Gastroesophageal sphincter (tissue), 4 donors: ENCODE measurements around the gene MCM9. TPM values are rescaled to one million over a fixed set of nuclear protein-coding genes. Genes with fewer than 3 reads are reported as not detected.
A peak's percentile ranks its signal among the peaks of the same experiment; 100 is the strongest.

Source experiments
- ATAC-seq: fragments of 150-250 bp; one replicate; pipeline ENCODE4 v1.9.1; 2016; ENCODE audit warnings: mild to moderate bottlenecking, moderate library complexity
- H3K27ac ChIP-seq, 4 donors: fragments of 200-600 bp; sonication (generic) in 3 of 4; 1 replicate in 3 of 4; 2 replicates in 1 of 4; pipeline ENCODE4 v1.5.1; 2016 to 2019
- H3K27me3 ChIP-seq: fragments of 200-600 bp; sonication (generic); one replicate; pipeline ENCODE4 v1.5.1; 2019
- H3K36me3 ChIP-seq, 2 donors: fragments of 200-600 bp; sonication (generic); one replicate each; pipeline ENCODE4 v1.5.1; 2019; ENCODE audit warnings: control low read depth in 1 of 2
- H3K4me1 ChIP-seq, 3 donors: fragments of 200-600 bp; sonication (generic); 1 replicate in 2 of 3; 2 replicates in 1 of 3; pipeline ENCODE4 v1.5.1; 2016 to 2019; ENCODE audit warnings: control low read depth in 2 of 3
- H3K4me3 ChIP-seq, 2 donors: fragments of 200-600 bp; sonication (generic); one replicate each; pipeline ENCODE4 v1.5.1; 2019; ENCODE audit warnings: mild to moderate bottlenecking in 1 of 2, moderate library complexity in 1 of 2
- H3K9me3 ChIP-seq, 3 donors: fragments of 200-600 bp; sonication (generic); one replicate each; pipeline ENCODE4 v1.5.1; 2017 to 2019; ENCODE audit warnings: control low read depth in 2 of 3
- EP300 ChIP-seq: sonication (generic); formaldehyde crosslinking; IDR thresholded peaks from one replicate; pipeline ENCODE4 v1.6.1; 2017; ENCODE audit warnings: antibody characterized with exemption, mild to moderate bottlenecking
- POLR2A ChIP-seq, 2 donors: fragments of 450-650 bp; IDR thresholded peaks; one replicate each; pipeline ENCODE4 v1.6.1; 2017; ENCODE audit warnings: antibody characterized with exemption in 2 of 2, mild to moderate bottlenecking in 2 of 2, moderate library complexity in 1 of 2
- POLR2AphosphoS5 ChIP-seq: sonication (generic); formaldehyde crosslinking; IDR thresholded peaks from one replicate; pipeline ENCODE4 v1.6.1; 2017; ENCODE audit warnings: antibody characterized with exemption
- WGBS, 2 donors: methylation state at CpG; one replicate each; pipeline ENCODE4 v1.1.5; 2018; ENCODE audit warnings: low coverage in 1 of 2; 5-methylcytosine and 5-hydroxymethylcytosine counted together
- total RNA-seq, 4 donors: library from RNA; depleted of rRNA; stranded (reverse); fragments of >200 nt; gene quantifications; one replicate each; pipeline ENCODE4 v1.1.0, GENCODE V29; 2016
- TF ChIP-seq, protein P1 (sequence below), 4 experiments: fragments of 200-600 bp in 2 of 4; fragments of 450-650 bp in 2 of 4; sonication (generic) in 1 of 4; IDR thresholded peaks; one replicate each; pipeline ENCODE4 v1.5.1; 2017 to 2019; ENCODE audit warnings: antibody characterized with exemption in 4 of 4, mild to moderate bottlenecking in 2 of 4, moderate library complexity in 2 of 4

Gene MCM9
- total RNA-seq, 4 donors from 2014 or later, result 7.7 to 25.7 (median 16.8) TPM

DNA sequence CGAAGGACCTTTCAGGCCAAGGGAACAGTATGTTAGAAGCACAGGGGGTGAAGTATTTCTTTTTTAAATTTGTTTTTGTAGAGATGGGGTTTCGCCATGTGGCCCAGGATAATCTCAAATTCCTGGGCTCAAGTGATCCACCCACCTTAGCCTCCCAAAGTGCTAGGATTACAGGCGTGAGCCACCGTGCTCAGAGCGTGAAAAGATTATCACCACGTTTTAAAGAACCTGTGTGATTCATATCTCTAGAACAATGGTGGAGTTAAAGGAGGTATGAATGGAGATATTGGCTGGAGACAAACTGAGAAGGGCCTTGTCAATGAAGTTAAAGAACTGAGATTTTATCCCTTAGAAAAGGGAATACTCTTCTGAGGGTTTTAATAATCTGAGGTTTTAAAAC, 31.3 kb downstream of the MCM9 start:
- no peak for ATAC-seq
- no peak overlapping the region for H3K4me3 ChIP-seq
- no peak for TF ChIP-seq POLR2AphosphoS5
- no peak for TF ChIP-seq EP300
- TF ChIP-seq, protein P1, sequence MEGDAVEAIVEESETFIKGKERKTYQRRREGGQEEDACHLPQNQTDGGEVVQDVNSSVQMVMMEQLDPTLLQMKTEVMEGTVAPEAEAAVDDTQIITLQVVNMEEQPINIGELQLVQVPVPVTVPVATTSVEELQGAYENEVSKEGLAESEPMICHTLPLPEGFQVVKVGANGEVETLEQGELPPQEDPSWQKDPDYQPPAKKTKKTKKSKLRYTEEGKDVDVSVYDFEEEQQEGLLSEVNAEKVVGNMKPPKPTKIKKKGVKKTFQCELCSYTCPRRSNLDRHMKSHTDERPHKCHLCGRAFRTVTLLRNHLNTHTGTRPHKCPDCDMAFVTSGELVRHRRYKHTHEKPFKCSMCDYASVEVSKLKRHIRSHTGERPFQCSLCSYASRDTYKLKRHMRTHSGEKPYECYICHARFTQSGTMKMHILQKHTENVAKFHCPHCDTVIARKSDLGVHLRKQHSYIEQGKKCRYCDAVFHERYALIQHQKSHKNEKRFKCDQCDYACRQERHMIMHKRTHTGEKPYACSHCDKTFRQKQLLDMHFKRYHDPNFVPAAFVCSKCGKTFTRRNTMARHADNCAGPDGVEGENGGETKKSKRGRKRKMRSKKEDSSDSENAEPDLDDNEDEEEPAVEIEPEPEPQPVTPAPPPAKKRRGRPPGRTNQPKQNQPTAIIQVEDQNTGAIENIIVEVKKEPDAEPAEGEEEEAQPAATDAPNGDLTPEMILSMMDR (IDR thresholded peaks at IDR 0.05), result no peak
- no peak for TF ChIP-seq POLR2A (IDR thresholded peaks at IDR 0.05)
- no peak overlapping the region for H3K27ac ChIP-seq
- H3K9me3 ChIP-seq, result no peaks in the 10 kb centered on the region
- peaks cover 0 to 42% (median 4%) of the 10 kb centered on the region in 3 donors for H3K4me1 ChIP-seq
- no peaks in the 10 kb centered on the region for H3K27me3 ChIP-seq
- whole genome bisulfite sequencing, 2 donors, result 91 to 96% methylated on average over 5 to 6 of the region's 6 CpGs
- peaks cover 4 to 80% of the 10 kb centered on the region in 2 donors for H3K36me3 ChIP-seq

DNA sequence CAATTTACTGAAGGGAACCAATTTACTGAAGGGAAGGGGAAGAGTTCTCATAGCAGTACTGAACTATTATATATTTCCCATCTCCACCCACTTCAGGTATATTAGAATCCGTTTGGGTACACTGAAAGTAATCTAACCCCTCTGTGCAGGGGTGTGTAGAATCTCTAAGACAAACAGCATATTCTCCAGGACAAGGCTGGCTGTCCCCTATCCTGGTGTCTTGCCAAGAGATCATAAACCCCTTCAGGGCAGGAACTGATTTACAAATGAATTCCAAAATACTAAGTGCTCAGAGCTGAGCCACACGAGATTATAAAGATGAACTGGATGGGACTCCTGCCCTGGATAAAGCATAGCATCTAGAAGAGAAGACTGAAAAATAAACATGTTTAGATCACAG, 31.8 kb downstream of the MCM9 start:
- H3K36me3 ChIP-seq, result peaks cover 4 to 75% of the 10 kb centered on the region in 2 donors
- no peaks in the 10 kb centered on the region for H3K27me3 ChIP-seq
- no peak for ATAC-seq
- H3K4me3 ChIP-seq, result no peak overlapping the region
- H3K4me1 ChIP-seq, result peaks cover 0 to 45% (median 4%) of the 10 kb centered on the region in 3 donors
- H3K9me3 ChIP-seq, result no peaks in the 10 kb centered on the region
- H3K27ac ChIP-seq, result no peak overlapping the region
- 34 to 52% methylated on average over 2 of the region's 2 CpGs for WGBS, 2 donors
- TF ChIP-seq EP300 (no peak), POLR2A (IDR thresholded peaks at IDR 0.05) (no peak), POLR2AphosphoS5 (no peak)
- TF ChIP-seq, protein P1 (IDR thresholded peaks at IDR 0.05), result no peak

DNA sequence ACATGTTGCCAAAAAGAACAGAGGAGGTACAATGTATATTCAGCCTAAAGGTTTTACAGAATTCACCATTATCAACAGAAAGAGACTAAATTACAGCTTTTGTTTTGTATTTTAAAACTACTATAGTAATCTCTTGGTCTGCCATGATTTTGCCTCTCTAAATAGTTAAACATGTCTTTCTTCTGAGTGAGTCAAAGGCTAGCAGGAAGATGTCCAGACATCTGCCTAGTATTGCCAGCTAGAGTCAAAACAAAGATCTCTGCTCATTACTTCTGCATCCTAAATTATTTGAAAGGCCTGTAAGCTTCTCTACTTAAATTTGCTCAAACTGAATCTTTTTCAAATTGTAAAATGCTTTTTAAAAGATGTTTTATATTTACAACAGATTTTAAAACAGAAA, 32.2 kb downstream of the MCM9 start:
- no peak overlapping the region for H3K27ac ChIP-seq
- H3K4me3 ChIP-seq, result no peak overlapping the region
- TF ChIP-seq EP300, result no peak
- TF ChIP-seq POLR2A (IDR thresholded peaks at IDR 0.05), result no peak
- no peak for TF ChIP-seq POLR2AphosphoS5
- TF ChIP-seq, protein P1 (IDR thresholded peaks at IDR 0.05), result no peak
- ATAC-seq, result no peak
- peaks cover 4 to 70% of the 10 kb centered on the region in 2 donors for H3K36me3 ChIP-seq
- peaks cover 0 to 48% (median 4%) of the 10 kb centered on the region in 3 donors for H3K4me1 ChIP-seq
- H3K9me3 ChIP-seq, result no peaks in the 10 kb centered on the region
- H3K27me3 ChIP-seq, result no peaks in the 10 kb centered on the region

DNA sequence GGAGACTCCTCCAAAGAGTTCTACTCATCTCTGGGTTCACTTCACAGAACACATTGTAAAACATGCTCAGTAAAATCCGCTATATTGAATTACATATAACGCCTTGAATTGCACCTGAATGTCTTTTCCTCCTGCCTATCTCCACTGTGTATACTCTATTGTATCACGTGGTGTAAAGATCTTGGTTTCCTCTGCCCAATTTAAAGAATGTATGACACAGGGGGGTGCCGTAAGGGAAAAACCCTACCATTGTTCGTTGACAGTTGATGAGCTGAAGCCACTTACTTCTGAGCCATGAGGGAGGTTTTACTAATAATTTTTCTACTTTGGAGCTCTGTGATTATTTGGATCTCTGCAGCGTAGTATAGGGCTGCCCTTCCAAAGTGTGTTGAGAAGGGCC, 35.0 kb downstream of the MCM9 start:
- Histone ChIP-seq H3K4me3 (no peak overlapping the region), H3K9me3 (no peaks in the 10 kb centered on the region), H3K27me3 (no peaks in the 10 kb centered on the region), H3K36me3 (peaks cover 0 to 43% of the 10 kb centered on the region in 2 donors), H3K4me1 (peaks cover 0 to 71% (median 7%) of the 10 kb centered on the region in 3 donors), H3K27ac (no peak overlapping the region)
- ATAC-seq, result no peak
- WGBS, 2 donors, result 76 to 89% methylated on average over 5 to 6 of the region's 6 CpGs
- no peak for TF ChIP-seq POLR2AphosphoS5
- TF ChIP-seq, protein P1 (IDR thresholded peaks at IDR 0.05), result no peak

DNA sequence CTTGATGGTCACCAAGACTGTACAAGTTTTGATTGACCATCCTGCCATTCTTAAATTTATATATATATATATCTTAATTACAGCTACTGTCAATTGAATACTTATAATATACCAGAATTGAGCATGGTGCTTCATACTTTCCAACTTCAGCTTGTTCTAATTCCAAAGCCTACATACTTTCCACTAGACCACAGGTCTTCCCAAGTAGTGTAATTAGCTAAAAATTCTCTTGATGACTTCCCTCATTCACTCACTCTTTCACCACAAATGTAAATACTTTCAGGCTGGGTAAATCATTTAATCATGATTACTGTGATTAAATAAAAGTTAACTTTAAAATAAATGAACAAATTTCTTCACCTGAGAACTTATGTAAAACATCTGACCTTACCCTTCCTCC, 37.6 kb downstream of the MCM9 start:
- H3K36me3 ChIP-seq, result peaks cover 0 to 23% of the 10 kb centered on the region in 2 donors
- H3K9me3 ChIP-seq, result no peaks in the 10 kb centered on the region
- H3K27me3 ChIP-seq, result no peaks in the 10 kb centered on the region
- no peak for ATAC-seq
- peaks cover 0 to 70% (median 9%) of the 10 kb centered on the region in 3 donors for H3K4me1 ChIP-seq
- H3K27ac ChIP-seq, result peak overlapping the region in 1 of 4 donors; percentile 5
- TF ChIP-seq POLR2A (IDR thresholded peaks at IDR 0.05) (no peak), POLR2AphosphoS5 (no peak), EP300 (no peak)
- TF ChIP-seq, protein P1 (IDR thresholded peaks at IDR 0.05), result no peak
- H3K4me3 ChIP-seq, result no peak overlapping the region
